Skin of body (tissue), 2 donors: ENCODE data around the gene TAF8. TPM values are rescaled to one million over a fixed set of nuclear protein-coding genes. Genes with fewer than 3 reads are reported as not detected.

Experiments used
- DNase-seq: peaks from one replicate; lab custom pipeline; 2025; lab: John Stamatoyannopoulos, UW
- total RNA-seq: library from RNA; depleted of rRNA; stranded (reverse); fragments of >200 nt; gene quantifications from one replicate; pipeline ENCODE4 v1.2.3, GENCODE V29; 2014

Gene TAF8
- total RNA-seq, 1 donor from 2014 or later, result 11.0 TPM

- DNase-seq, result no peak
Observed at GRCh38 chr6:42095776-42096541, 45.6 kb downstream of the TAF8 start.

DNA sequence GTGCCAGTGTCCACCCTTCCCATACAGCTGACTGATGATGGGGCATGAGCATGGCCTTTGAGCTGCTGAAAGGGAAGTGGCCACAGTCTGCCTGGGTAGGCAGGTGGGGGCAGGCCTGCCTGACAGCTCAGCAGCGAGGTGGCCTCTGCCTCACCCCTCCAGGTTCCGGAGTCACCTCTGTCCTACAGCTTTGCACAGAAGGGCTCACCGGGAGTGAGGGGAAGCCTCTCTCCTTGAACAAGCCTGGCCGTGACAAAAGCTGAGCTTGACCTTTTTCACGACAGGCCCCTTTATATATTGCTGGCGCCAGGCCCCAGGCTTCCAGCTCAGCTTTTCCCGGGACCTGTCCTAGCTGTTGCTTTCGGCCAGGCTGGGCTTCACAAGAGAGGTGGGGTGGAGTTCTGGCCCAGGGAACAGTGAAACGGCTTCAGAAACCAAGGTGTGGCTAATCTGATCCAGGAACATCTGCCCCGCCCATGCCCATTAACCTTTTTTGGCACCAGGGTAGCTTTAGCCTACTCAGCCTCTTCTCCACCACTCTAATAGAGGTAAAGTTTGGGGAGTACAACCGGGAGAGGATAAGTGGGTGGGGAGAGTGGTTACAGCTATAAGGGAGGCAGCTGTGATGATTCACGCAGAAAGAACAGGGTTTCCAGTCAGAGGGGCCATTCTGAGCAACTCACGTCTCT lies 49.2 kb downstream of the TAF8 start:
- no peak for DNase-seq

DNA sequence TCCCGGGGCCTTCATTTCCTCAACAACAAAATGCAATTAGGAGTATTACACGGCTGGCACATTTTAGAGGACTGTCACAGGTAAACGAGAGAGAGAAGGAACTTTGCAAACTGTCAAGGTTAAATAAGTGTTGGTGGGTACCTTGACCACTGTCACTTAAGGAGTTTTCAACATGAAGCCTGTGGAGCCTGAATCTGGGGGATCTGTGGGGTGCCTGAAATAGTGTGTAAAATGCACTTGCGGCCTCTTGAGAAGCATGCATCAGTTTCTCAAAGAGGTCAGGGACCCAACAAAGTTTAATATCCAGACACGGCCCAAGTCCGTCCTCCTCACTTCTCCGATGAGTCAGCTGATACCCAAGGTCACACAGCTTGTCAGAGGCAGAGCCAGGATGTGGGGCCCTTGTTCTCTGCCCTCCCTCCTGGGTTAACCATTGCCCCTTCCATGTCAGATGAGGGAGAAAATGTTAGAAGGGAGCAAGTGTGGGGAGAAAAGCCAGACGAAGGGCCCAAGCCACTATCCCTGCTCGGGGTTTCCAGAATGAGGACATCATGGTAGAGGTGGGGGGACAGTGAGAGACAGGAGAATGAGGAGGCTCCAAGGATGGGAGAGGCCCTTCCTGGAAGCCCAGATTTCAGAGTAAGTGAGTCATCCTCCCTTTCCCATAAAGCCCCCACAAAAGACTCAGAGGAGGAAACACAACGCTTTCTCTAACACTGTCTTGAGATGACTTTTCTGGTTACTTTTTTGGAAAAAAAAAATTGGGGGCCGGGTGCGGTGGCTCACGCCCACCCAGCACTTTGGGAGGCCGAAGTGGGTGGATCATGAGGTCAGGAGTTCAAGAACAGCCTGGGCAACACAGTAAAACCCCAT lies 49.9 kb downstream of the TAF8 start:
- DNase-seq, result no peak

- DNase-seq, result no peak
Observed at GRCh38 chr6:42101186-42101657, 50.9 kb downstream of the TAF8 start.

- no peak for DNase-seq
Observed at GRCh38 chr6:42103216-42103615, 52.9 kb downstream of the TAF8 start.

DNA sequence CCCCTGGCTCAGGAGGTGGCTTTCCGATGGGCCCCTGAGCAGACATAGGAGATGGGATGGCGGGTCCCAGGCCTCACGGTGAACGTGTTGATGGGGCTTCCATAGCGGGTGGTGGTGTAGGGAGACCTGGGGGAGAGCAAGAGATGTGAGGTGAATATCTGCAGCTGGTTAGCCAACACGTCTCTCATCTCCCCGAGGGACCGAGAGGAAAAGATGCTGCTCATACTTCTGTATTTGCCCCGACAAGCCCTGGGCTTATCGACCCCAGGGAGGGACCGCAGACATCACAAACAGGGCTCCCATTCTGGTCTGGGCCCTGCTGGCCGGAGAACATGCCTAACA lies 53.4 kb downstream of the TAF8 start:
- no peak for DNase-seq

DNA sequence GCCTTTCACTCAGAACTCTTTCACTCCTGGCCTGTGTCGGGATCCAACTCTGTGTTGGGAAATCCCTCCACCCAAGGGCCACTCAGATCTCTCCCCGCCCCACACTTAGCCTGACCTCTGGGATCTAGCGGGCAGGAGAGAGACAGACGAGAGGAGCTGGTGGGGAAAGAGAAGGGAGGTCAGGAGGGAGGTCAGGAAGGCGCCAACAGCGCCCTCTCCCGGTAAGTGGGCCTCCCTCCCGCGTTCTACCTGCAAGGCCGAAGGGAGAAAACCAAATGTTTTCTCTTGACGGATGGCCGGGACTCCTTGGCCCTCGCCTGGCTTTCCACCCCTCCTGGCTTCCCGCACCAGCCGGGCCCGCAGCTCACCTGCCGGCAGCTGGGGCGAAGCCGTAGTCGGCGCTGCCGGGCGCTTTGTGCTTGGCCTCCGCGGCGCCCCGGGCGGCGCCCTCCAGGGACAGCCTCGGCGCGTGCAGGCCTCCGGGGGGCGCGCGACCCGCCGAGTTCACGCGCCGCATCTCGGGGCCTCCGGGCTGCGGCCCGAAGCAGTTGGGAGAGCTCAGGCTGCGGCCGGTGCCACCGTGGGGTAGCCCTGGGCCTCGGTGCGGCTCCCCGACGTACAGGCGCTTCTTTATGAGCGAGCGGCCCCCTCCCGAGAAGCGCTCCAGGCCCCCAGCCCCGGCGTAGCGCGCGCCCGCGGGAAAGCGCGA lies 53.9 kb downstream of the TAF8 start:
- DNase-seq, result peak; percentile 25

DNA sequence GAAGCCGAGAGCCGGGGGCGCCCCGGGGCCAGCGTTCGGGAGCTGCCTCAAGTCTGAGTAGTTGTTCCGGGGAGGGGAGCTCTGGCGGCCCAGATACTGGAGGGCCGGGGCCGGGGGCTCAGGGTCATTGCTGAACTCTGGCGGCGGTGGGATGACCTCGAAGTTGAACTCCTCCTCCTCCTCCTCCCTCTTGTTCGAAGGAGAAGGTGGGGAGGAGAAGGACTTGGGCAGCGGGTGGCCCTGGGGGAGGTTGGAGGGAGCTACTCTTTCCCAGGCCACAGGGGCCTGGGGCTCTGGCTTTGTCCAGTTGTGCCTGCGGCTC lies 54.4 kb downstream of the TAF8 start:
- no peak for DNase-seq

DNA sequence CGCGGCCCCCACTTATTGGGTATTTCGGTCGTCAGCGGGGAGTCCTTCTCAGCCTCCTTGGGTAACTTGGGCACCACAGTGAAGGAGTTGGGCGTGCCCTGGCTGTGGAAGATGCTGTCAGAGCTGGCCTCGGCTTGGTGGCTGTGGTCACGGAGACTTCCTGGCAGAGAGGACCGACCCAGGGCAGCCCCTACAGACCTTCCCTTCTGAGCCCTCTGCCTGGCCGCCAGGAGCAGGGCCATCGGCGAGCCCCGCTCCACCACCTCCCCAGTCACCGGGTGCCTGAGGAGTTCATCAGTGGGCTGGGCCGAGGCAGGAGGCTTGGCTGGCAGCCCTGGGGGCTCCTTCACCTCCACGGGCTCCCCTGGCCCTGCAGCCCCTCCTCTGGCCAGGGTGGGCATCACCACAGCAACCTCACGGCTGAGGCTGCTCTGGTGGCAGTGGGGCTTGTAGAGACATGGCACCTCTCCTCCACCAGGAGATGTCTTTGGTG lies 54.9 kb downstream of the TAF8 start:
- no peak for DNase-seq

DNA sequence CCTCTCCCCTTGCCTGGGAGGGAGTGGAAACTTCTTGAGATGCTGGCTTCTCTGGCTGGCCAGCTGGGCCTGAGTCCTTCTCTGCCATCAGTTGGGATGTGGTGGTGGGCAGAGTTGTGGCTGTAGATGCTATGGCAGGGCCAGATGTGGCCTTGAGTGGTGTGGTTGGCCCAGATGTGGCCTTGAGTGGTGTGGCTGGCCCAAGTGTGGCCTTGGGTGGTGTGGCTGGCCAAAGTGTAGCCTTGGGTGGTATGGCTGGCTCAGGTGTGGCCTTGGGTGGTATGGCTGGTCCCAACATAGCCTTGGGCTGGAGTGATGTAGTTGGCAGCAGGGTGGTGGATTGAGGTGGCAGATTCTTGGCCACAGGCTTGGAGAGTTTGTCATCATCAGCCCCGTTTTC lies 55.4 kb downstream of the TAF8 start:
- no peak for DNase-seq

DNA sequence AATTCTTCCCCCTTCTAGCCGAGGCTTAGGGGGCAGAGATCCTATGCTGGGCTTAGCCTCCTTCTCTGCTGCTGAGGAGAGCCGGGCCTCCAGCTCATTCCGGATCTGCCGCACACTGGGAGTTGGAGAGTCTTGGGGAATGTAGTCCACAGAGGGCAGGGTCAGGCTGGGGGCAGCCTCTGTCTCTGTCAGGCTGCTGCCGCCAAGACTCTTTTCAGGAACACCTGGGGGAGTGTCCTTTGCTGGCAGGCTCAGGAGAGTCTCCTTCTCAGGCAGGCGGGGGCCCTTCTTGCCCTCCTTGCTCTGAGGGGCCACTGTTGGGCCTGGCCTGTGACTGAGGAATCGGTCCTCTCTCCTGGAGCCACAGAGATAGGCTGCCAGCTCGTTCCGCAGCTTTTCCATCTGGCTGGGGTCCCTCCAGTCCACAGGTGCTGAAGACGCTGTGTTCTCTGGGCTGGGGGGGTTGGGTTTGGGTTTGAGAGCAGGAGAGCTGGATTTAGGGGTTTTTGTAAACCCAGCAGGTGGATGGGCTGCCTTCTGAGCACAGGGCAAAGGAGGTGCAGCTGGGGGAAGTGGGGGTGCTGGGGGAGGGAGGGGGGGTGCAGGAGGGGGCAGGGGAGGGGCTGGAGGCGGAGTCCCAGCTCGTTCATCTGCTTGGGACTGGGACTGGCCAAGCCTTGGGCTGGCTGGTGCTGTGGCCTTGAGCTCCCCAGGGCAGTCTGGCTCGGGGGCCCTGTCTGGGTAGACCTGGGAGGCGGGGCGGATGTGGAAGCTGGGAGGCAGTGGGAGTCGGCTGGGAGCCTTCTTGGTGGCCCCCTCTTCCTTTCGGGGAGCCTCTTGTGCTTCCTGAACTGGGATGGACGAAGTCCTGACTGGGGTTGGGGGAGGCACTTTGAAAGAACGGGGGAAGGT lies 56.0 kb downstream of the TAF8 start:
- DNase-seq, result no peak

DNA sequence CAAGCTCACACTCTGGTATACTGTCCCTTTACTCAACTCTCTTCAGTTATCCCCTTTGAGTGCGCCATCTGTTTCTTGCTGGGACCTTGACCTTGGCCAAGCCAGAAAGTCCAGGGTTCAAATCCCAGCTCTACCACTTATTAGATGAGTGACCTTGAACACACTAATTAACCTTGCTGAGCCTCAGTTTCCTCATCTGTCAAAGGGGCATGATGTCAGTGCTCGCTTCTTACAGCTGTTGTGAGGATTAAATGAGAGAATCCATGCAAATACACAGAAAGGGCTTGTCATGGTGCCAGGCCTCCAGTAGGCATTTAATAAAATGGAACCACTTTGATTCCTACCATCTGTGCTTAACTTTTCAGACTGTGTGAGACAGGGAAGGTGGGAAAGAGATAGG lies 57.7 kb downstream of the TAF8 start:
- no peak for DNase-seq

DNA sequence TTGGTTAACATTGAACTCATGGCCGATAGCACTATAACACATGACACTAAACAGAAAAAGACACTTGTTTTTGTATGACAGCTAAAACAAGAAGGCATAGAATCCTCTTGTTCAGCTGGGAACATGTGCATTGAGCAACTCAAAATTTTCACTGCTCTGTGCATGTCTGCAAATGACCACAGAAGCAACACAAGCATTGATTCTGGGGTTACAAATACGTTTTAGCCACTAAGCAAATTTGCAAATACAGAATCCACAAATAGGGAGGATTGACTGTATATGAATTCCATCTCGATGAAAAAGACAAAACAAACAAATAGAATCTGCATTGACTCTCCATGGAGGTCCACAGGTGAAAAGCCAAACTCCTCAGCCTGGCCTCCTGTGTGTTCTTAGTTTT lies 60.4 kb downstream of the TAF8 start:
- DNase-seq, result no peak

GRCh38 chr6:42112351-42112750 lies 62.0 kb downstream of the TAF8 start:
- no peak for DNase-seq

DNA sequence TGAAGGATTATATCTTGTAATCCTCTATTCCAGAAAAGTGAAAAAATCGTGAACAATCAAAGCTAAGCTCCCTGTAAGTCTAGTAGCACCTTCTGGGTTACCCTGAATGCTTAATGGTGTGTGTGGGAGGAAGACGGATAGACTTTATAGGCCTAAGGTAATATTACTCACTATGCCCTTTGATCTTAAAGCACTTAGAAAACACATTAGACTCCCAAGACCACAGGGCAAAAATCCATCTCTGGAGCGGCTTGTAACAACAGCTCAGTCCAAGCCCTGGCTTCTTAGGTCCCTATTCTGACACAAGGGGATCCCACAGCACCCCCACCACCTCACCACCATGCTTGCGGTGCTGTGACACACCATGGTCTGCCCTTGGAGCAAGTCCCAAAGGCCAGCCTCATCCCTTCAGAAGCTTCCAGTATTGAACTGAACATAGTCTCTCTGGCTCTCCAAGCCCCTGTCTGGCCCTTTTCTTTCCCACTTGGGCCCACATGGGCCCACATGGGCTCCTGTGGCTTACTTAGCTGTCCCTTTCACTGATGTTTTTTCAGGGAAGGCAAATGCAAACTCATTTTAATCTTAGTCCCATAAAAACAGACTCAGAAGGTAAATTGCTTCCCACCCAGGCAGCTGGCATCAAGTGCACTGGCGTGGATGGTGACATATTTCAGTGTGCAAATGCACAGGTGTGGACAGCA lies 63.8 kb downstream of the TAF8 start:
- no peak for DNase-seq

- no peak for DNase-seq
Observed at GRCh38 chr6:42117843-42118161, 67.5 kb downstream of the TAF8 start.

GRCh38 chr6:42118162-42119001 lies 68.1 kb downstream of the TAF8 start:
- no peak for DNase-seq

- no peak for DNase-seq
Observed at GRCh38 chr6:42120895-42121865, 70.9 kb downstream of the TAF8 start.
